Measurements from ENCODE around the gene SIRPB2. TPM values are rescaled to one million over a fixed set of nuclear protein-coding genes. Genes with fewer than 3 reads are reported as not detected.

The SIRPB2 gene
- total and polyA plus RNA-seq, 2 donors (not counting 3 experiments of a cell fraction or from before 2014, with no cell fraction given), result 9.5 to 19.7 TPM

DNA sequence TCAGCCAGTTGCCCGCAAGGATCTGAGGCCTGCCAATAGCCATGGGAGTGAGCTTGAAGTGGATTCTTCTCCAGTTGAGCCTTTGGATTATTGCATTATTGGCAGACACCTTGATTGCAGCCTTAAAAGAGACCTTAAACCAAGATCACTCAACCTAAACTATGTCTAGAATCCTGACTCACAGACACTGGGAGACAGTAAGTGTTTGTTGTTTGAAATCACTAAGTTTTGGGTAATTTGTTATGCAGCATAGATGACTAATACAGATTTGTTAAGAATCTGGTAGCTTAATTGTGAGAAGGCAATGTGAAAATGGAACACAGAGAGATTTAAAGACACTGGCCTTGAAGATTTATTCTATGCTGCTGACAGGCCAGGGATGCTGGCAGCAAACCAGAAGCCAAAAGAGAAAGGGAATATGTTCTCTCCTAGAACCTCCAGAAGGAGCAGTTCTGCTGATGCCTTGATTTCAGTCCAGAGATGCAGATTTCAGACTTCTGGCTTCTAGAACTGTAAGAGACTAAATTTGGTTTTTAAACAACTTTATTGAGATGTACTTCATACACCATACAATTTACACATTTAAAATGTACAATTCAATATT, 48.7 kb upstream of the SIRPB2 start:
- TF ChIP-seq POLR2A (IDR thresholded peaks at IDR 0.05; ENCODE audit: low read depth, low read length) (no peak), POLR2AphosphoS5 (IDR thresholded peaks at IDR 0.05; ENCODE audit: insufficient read depth, low read depth, low read length) (no peak)
- TF ChIP-seq, protein P1, sequence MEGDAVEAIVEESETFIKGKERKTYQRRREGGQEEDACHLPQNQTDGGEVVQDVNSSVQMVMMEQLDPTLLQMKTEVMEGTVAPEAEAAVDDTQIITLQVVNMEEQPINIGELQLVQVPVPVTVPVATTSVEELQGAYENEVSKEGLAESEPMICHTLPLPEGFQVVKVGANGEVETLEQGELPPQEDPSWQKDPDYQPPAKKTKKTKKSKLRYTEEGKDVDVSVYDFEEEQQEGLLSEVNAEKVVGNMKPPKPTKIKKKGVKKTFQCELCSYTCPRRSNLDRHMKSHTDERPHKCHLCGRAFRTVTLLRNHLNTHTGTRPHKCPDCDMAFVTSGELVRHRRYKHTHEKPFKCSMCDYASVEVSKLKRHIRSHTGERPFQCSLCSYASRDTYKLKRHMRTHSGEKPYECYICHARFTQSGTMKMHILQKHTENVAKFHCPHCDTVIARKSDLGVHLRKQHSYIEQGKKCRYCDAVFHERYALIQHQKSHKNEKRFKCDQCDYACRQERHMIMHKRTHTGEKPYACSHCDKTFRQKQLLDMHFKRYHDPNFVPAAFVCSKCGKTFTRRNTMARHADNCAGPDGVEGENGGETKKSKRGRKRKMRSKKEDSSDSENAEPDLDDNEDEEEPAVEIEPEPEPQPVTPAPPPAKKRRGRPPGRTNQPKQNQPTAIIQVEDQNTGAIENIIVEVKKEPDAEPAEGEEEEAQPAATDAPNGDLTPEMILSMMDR (IDR thresholded peaks at IDR 0.05; ENCODE audit: extremely low read depth in 1 of 2, insufficient read depth in 1 of 2, low read depth in 1 of 2, low read length in 2 of 2), result no peak
- CTCF ChIA-PET, result interaction anchor here (1.2 to 1.3 kb wide), 2 partner anchors 36 to 237 kb away, joined by 3 to 4 read pairs; no protein-coding TSS in a partner anchor
- no TSS peak for BruUV-seq (replicated peaks)

DNA sequence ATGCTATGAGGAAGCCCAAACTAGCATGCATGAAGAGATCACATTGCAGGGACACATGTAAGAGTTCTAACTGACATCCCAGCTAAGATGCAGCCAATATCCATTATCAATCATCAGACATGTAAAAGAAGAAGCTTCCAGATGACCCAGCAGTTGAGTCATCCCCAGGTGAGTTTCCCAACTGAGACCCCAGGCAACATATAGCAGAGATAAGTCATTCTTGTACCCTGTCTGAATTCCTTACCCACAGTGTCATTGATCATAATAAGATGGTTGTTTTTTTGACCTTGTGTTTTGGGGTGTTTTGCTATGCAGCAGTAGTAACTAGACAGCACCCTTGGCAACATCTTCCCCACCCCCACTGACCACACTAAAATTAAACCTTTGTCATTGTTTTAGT, 47.4 kb upstream of the SIRPB2 start:
- TF ChIP-seq GATA2 (IDR thresholded peaks at IDR 0.05; ENCODE audit: insufficient read depth, insufficient read length, low read depth, low read length) (no peak), MYC (IDR thresholded peaks at IDR 0.05; ENCODE audit: low read depth, low read length) (no peak), FOS (IDR thresholded peaks at IDR 0.05; ENCODE audit: borderline replicate concordance, insufficient read depth, low read length) (no peak), EZH2 (IDR thresholded peaks at IDR 0.05; ENCODE audit: borderline replicate concordance, low read depth, low read length, severe bottlenecking) (no peak)
- TF ChIP-seq, protein P2, sequence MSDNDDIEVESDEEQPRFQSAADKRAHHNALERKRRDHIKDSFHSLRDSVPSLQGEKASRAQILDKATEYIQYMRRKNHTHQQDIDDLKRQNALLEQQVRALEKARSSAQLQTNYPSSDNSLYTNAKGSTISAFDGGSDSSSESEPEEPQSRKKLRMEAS (IDR thresholded peaks at IDR 0.05; ENCODE audit: insufficient read depth, insufficient read length), result no peak
- H3K36me3 ChIP-seq (ENCODE audit: control insufficient read depth in 2 of 2, extremely low read depth in 1 of 2, insufficient read depth in 2 of 2, low read length in 2 of 2), result no peaks in the 10 kb centered on the region
- no peaks in the 10 kb centered on the region for H3K9me1 ChIP-seq (replicated peaks; ENCODE audit: control insufficient read depth, extremely low read depth, insufficient read depth, low read length)
- intact Hi-C loops (cut with micrococcal nuclease) (no loop called here), dilution Hi-C loops (cut with MboI; ENCODE audit: extremely low pct_ligation_motif_present, low sequenced_read_pairs) (no loop called here)
- H3K4me1 ChIP-seq (ENCODE audit: control insufficient read depth, extremely low read depth, insufficient read depth, low read length), result no peaks in the 10 kb centered on the region
- no peaks in the 10 kb centered on the region for H3K9me3 ChIP-seq (replicated peaks; ENCODE audit: control insufficient read depth, insufficient read depth, low read length)
- no peak for FAIRE-seq
- H3K9ac ChIP-seq (replicated peaks; ENCODE audit: extremely low read depth, insufficient read depth, low read length), result no peak overlapping the region
- no TSS peak for BruUV-seq (replicated peaks)
- no peak for DNase-seq (ENCODE audit: low read depth, low spot score)
- no peak overlapping the region for H3K4me3 ChIP-seq (replicated peaks in 1 of 3; ENCODE audit: insufficient read depth in 1 of 3, low read depth in 1 of 3, low read length in 3 of 3)
- H2AFZ ChIP-seq (ENCODE audit: low read depth, low read length), result no peak overlapping the region
- no peaks in the 10 kb centered on the region for H4K20me1 ChIP-seq (replicated peaks; ENCODE audit: control insufficient read depth, extremely low read depth, insufficient read depth, low read length)
- H3K79me2 ChIP-seq (ENCODE audit: control insufficient read depth, insufficient read depth, low read length), result no peaks in the 10 kb centered on the region
- no peak overlapping the region for H3K4me2 ChIP-seq (ENCODE audit: insufficient read depth, low read length)
- CTCF ChIA-PET, result no interaction called here
- POLR2A ChIA-PET, result no interaction called here
- H3K27me3 ChIP-seq (ENCODE audit: control insufficient read depth in 2 of 2, insufficient read depth in 2 of 2, low read length in 2 of 2), result peaks cover 0 to 2% of the 10 kb centered on the region in 2 experiments
- H3K27ac ChIP-seq (ENCODE audit: insufficient read depth, low read depth, low read length), result no peak overlapping the region

More for the DNA sequence above, 48.7 kb upstream of the SIRPB2 start:
- POLR2A ChIA-PET, result no interaction called here
- H4K20me1 ChIP-seq (replicated peaks; ENCODE audit: control insufficient read depth, extremely low read depth, insufficient read depth, low read length), result no peaks in the 10 kb centered on the region
- no peaks in the 10 kb centered on the region for H3K4me1 ChIP-seq (ENCODE audit: control insufficient read depth, extremely low read depth, insufficient read depth, low read length)
- H3K36me3 ChIP-seq (ENCODE audit: control insufficient read depth in 2 of 2, extremely low read depth in 1 of 2, insufficient read depth in 2 of 2, low read length in 2 of 2), result no peaks in the 10 kb centered on the region
- dilution Hi-C loops (cut with MboI; ENCODE audit: extremely low pct_ligation_motif_present, low sequenced_read_pairs) (no loop called here), intact Hi-C loops (cut with micrococcal nuclease) (no loop called here)
- H3K9me1 ChIP-seq (replicated peaks; ENCODE audit: control insufficient read depth, extremely low read depth, insufficient read depth, low read length), result no peaks in the 10 kb centered on the region
- H3K27me3 ChIP-seq (ENCODE audit: control insufficient read depth in 2 of 2, insufficient read depth in 2 of 2, low read length in 2 of 2), result peaks cover 0 to 2% of the 10 kb centered on the region in 2 experiments
- DNase-seq (ENCODE audit: low read depth, low spot score), result no peak
- no peak overlapping the region for H3K4me3 ChIP-seq (replicated peaks in 1 of 3; ENCODE audit: insufficient read depth in 1 of 3, low read depth in 1 of 3, low read length in 3 of 3)
- no peak overlapping the region for H2AFZ ChIP-seq (ENCODE audit: low read depth, low read length)
- no peak for FAIRE-seq
- H3K9ac ChIP-seq (replicated peaks; ENCODE audit: extremely low read depth, insufficient read depth, low read length), result no peak overlapping the region
- no peaks in the 10 kb centered on the region for H3K9me3 ChIP-seq (replicated peaks; ENCODE audit: control insufficient read depth, insufficient read depth, low read length)
- no peak overlapping the region for H3K4me2 ChIP-seq (ENCODE audit: insufficient read depth, low read length)
- H3K79me2 ChIP-seq (ENCODE audit: control insufficient read depth, insufficient read depth, low read length), result no peaks in the 10 kb centered on the region
- no peak overlapping the region for H3K27ac ChIP-seq (ENCODE audit: insufficient read depth, low read depth, low read length)

Measured in endothelial cell of umbilical vein (primary cell).